Measurements from ENCODE around the gene GGTLC1.
"Not testable (repeated sequence)": the region's sequence is repeated elsewhere in the genome, so short reads cannot be mapped to it uniquely, and the experiment has no call there.

DNA sequence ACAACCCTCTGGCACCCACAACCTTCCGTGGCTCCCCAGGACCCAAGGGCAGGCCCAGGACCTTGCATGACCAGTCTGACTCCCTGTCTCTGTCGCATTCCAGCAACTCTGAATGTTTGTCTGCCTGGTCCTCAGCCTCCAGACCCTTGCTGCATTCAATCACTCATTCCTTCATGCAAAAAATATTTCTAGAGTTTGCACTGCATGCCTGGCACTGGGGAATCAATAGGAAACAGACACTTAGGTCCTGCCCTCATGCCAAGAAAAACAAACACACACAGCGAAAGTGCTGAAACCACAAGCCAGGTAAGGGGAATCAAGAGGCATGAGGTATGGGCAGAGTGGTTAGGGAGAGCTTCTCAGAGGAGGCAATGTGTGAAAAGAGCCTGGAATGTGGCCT, 1.9 kb downstream of the GGTLC1 start:
- TF ChIP-seq, protein P1, sequence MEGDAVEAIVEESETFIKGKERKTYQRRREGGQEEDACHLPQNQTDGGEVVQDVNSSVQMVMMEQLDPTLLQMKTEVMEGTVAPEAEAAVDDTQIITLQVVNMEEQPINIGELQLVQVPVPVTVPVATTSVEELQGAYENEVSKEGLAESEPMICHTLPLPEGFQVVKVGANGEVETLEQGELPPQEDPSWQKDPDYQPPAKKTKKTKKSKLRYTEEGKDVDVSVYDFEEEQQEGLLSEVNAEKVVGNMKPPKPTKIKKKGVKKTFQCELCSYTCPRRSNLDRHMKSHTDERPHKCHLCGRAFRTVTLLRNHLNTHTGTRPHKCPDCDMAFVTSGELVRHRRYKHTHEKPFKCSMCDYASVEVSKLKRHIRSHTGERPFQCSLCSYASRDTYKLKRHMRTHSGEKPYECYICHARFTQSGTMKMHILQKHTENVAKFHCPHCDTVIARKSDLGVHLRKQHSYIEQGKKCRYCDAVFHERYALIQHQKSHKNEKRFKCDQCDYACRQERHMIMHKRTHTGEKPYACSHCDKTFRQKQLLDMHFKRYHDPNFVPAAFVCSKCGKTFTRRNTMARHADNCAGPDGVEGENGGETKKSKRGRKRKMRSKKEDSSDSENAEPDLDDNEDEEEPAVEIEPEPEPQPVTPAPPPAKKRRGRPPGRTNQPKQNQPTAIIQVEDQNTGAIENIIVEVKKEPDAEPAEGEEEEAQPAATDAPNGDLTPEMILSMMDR (conservative IDR thresholded peaks at IDR 0.05; ENCODE audit: low read depth, low read length): not testable (repeated sequence)
- not testable (repeated sequence) for TF ChIP-seq EZH2 (IDR thresholded peaks at IDR 0.05; ENCODE audit: borderline replicate concordance, low read depth, low read length, poor library complexity, severe bottlenecking)
